Measurements from ENCODE around the gene CCDC192.

GRCh38 chr5:127912411-127912810 is 209.2 kb downstream of the CCDC192 start:
- no peak for TF ChIP-seq POLR2A (IDR thresholded peaks at IDR 0.05)
- TF ChIP-seq, protein P1, sequence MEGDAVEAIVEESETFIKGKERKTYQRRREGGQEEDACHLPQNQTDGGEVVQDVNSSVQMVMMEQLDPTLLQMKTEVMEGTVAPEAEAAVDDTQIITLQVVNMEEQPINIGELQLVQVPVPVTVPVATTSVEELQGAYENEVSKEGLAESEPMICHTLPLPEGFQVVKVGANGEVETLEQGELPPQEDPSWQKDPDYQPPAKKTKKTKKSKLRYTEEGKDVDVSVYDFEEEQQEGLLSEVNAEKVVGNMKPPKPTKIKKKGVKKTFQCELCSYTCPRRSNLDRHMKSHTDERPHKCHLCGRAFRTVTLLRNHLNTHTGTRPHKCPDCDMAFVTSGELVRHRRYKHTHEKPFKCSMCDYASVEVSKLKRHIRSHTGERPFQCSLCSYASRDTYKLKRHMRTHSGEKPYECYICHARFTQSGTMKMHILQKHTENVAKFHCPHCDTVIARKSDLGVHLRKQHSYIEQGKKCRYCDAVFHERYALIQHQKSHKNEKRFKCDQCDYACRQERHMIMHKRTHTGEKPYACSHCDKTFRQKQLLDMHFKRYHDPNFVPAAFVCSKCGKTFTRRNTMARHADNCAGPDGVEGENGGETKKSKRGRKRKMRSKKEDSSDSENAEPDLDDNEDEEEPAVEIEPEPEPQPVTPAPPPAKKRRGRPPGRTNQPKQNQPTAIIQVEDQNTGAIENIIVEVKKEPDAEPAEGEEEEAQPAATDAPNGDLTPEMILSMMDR (IDR thresholded peaks at IDR 0.05), result no peak

Data from transverse colon (tissue), 3 donors.